ENCODE measurements around the gene APOL6. TPM values are rescaled to one million over a fixed set of nuclear protein-coding genes. Genes with fewer than 3 reads are reported as not detected.
A peak's percentile ranks its signal among the peaks of the same experiment; 100 is the strongest.

The APOL6 gene
- total RNA-seq, 4 donors from 2014 or later, result 4.6 to 39.7 (median 27.5) TPM

- Histone ChIP-seq H3K4me3 (no peak overlapping the region), H3K9me3 (no peaks in the 10 kb centered on the region), H3K36me3 (no peaks in the 10 kb centered on the region), H3K4me1 (peaks cover 0 to 6% (median 4%) of the 10 kb centered on the region in 4 donors), H3K27me3 (no peaks in the 10 kb centered on the region), H3K27ac (no peak overlapping the region)
- WGBS, 2 donors (ENCODE audit: low coverage in 1 of 2), result 95 to 100% methylated on average over 3 to 9 of the region's 9 CpGs
- DNase-seq, result no peak
- intact Hi-C loops (cut with DNase I; ENCODE audit: low total_unique reads) (loop anchor here (10.0 kb wide), 1 partner anchor 204 kb away; no protein-coding TSS in a partner anchor), in situ Hi-C loops (cut with MboI; ENCODE audit: low pct_ligation_motif_present in 1 of 4, low pct_unique_long_range_greater_than_20kb in 1 of 4, low sequenced_read_pairs in 3 of 4) (loop anchor here in 2 of 4 donors (10.0 to 25.0 kb wide), 3 partner anchors 281 to 481 kb away; no protein-coding TSS in a partner anchor)
- TF ChIP-seq CTCF (IDR thresholded peaks at IDR 0.05) (no peak), EP300 (IDR thresholded peaks at IDR 0.05; ENCODE audit: low read depth) (no peak), POLR2AphosphoS5 (IDR thresholded peaks at IDR 0.05) (no peak), POLR2A (IDR thresholded peaks at IDR 0.05) (no peak)
These were observed 17.4 kb upstream of the APOL6 start for GRCh38 chr22:35630891-35631290.

- Histone ChIP-seq H3K4me1 (peaks cover 0 to 6% (median 4%) of the 10 kb centered on the region in 4 donors), H3K27ac (no peak overlapping the region), H3K27me3 (no peaks in the 10 kb centered on the region), H3K36me3 (no peaks in the 10 kb centered on the region), H3K4me3 (no peak overlapping the region), H3K9me3 (no peaks in the 10 kb centered on the region)
- WGBS, 2 donors (ENCODE audit: low coverage in 1 of 2), result 47% methylated on average over 5 of the region's 5 CpGs; no CpG with 5 or more reads in 1 of the 2 donors
- intact Hi-C loops (cut with DNase I; ENCODE audit: low total_unique reads) (loop anchor here (10.0 kb wide), 1 partner anchor 203 kb away; no protein-coding TSS in a partner anchor), in situ Hi-C loops (cut with MboI; ENCODE audit: low pct_ligation_motif_present in 1 of 4, low pct_unique_long_range_greater_than_20kb in 1 of 4, low sequenced_read_pairs in 3 of 4) (loop anchor here in 2 of 4 donors (10.0 to 25.0 kb wide), 3 partner anchors 281 to 481 kb away; no protein-coding TSS in a partner anchor)
- TF ChIP-seq CTCF (IDR thresholded peaks at IDR 0.05) (peak; percentile 47 to 67 (median 61)), EP300 (IDR thresholded peaks at IDR 0.05; ENCODE audit: low read depth) (no peak), POLR2AphosphoS5 (IDR thresholded peaks at IDR 0.05) (no peak), POLR2A (IDR thresholded peaks at IDR 0.05) (no peak)
- peak; percentile 73 for DNase-seq
These were observed 16.6 kb upstream of the APOL6 start for GRCh38 chr22:35631597-35631996.

- in situ Hi-C loops (cut with MboI; ENCODE audit: low pct_ligation_motif_present in 1 of 4, low pct_unique_long_range_greater_than_20kb in 1 of 4, low sequenced_read_pairs in 3 of 4) (loop anchor here in 2 of 4 donors (10.0 to 25.0 kb wide), 3 partner anchors 279 to 479 kb away; no protein-coding TSS in a partner anchor), intact Hi-C loops (cut with DNase I; ENCODE audit: low total_unique reads) (loop anchor here (10.0 kb wide), 1 partner anchor 202 kb away; no protein-coding TSS in a partner anchor)
- no peak for TF ChIP-seq POLR2AphosphoS5 (IDR thresholded peaks at IDR 0.05)
- TF ChIP-seq EP300 (IDR thresholded peaks at IDR 0.05; ENCODE audit: low read depth), result no peak
- no peak for TF ChIP-seq CTCF (IDR thresholded peaks at IDR 0.05)
- TF ChIP-seq POLR2A (IDR thresholded peaks at IDR 0.05), result no peak
- Histone ChIP-seq H3K27me3 (no peaks in the 10 kb centered on the region), H3K27ac (no peak overlapping the region), H3K4me3 (no peak overlapping the region), H3K36me3 (no peaks in the 10 kb centered on the region), H3K4me1 (peaks cover 6 to 9% (median 8%) of the 10 kb centered on the region in 4 donors), H3K9me3 (no peaks in the 10 kb centered on the region)
- DNase-seq, result no peak
- WGBS, 2 donors (ENCODE audit: low coverage in 1 of 2), result 83% methylated on average over 3 of the region's 3 CpGs; no CpG with 5 or more reads in 1 of the 2 donors
These were observed 15.3 kb upstream of the APOL6 start for GRCh38 chr22:35632935-35633334.

- WGBS, 2 donors (ENCODE audit: low coverage in 1 of 2), result 79 to 93% methylated on average over 8 to 18 of the region's 18 CpGs
These were observed 14.7 kb upstream of the APOL6 start for GRCh38 chr22:35633520-35633919.

More at GRCh38 chr22:35633520-35633919, 14.7 kb upstream of the APOL6 start:
- intact Hi-C loops (cut with DNase I; ENCODE audit: low total_unique reads) (loop anchor here (10.0 kb wide), 1 partner anchor 201 kb away; no protein-coding TSS in a partner anchor), in situ Hi-C loops (cut with MboI; ENCODE audit: low pct_ligation_motif_present in 1 of 4, low pct_unique_long_range_greater_than_20kb in 1 of 4, low sequenced_read_pairs in 3 of 4) (loop anchor here in 2 of 4 donors (10.0 to 25.0 kb wide), 3 partner anchors 279 to 479 kb away; no protein-coding TSS in a partner anchor)
- H3K4me1 ChIP-seq, result peaks cover 6 to 13% (median 10%) of the 10 kb centered on the region in 4 donors
- no peaks in the 10 kb centered on the region for H3K9me3 ChIP-seq
- no peak overlapping the region for H3K4me3 ChIP-seq
- no peak overlapping the region for H3K27ac ChIP-seq
- no peaks in the 10 kb centered on the region for H3K27me3 ChIP-seq
- TF ChIP-seq CTCF (IDR thresholded peaks at IDR 0.05), result no peak
- no peak for TF ChIP-seq POLR2AphosphoS5 (IDR thresholded peaks at IDR 0.05)
- no peak for DNase-seq
- H3K36me3 ChIP-seq, result no peaks in the 10 kb centered on the region
